IPS-NIHi7 (cell line): Measurements from ENCODE around the gene ELOVL6.
"Not testable (repeated sequence)": the region's sequence is repeated elsewhere in the genome, so short reads cannot be mapped to it uniquely, and the experiment has no call there.

Experiments
- DNase-seq: peaks from one replicate; pipeline ENCODE4 v3.0.0; 2012; ENCODE audit warnings: mixed read lengths; ENCODE audit errors: extremely low spot score

The ELOVL6 gene

DNA sequence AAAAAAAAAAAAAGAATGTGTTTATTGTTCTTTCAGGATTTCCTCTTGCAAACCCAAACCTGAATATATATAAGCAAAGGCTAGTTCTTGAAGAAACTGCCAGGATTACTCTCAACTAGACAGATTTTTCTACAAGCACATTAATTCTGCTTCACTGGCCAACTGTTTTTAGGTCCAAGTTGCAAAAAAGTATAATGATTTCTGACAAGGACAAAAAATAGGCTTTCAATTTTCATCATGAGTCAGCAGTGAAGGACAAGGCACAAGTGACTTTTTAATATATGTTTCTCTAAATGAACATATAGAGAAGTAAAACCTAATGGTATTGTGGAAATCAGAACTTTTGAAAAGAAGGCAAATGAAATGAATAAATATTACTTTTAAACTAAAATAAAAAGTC, 73.7 kb downstream of the ELOVL6 start:
- no peak for DNase-seq

DNA sequence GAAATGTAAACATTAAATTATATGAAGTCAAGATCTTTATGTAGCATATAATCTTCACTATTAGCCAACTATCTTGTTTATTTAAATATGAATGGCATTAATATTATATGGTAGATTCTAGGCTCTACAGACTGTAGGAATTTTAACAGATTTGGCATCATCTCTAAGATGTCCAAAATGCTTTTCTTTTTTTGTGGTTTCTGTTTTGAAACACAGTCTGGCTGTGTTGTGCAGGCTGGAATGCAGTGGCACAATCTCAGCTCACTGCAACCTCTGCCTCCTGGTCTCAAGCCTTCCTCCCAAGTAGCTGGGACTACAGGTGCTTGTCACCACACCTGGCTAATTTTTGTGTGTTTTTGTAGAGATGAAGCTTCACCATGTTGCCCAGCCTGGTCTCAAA, 76.2 kb downstream of the ELOVL6 start:
- DNase-seq = no peak

DNA sequence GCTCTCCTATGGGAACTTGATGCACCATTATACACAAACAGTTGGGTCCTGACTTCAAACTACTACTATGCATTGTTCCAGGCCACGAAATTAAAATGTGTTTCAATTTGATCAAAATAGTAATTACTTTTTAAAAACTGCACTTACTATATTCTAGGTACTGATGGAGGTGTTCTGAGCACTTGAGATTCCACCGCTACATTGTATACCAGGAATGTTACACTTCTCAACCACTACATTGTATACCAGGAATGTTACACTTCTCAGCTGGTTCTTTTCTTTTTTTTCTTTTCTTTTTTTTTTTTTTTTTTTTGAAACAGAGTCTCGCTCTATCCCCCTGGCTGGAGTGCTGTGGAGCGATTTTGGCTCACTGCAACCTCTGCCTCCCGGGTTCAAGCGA, 77.9 kb downstream of the ELOVL6 start:
- no peak for DNase-seq

DNA sequence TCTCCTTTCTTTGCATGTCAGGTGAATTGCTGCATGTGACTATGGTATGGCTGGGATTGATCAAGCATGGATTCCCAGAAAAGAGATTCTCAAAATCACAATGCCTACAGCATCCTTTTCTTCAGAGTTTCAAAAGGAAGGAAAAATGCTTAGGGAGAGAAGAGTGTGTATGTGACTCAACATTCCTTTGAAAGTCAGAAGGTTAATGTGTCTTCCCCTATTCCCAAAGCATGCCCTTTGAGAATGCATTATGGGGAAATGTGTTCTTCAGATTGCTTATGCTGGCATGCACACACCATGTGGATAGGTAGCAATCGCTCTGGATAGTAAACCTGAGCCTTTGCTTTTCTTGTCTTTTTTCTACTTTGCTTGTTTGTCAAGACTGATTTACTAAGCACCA, 78.5 kb downstream of the ELOVL6 start:
- no peak for DNase-seq

DNA sequence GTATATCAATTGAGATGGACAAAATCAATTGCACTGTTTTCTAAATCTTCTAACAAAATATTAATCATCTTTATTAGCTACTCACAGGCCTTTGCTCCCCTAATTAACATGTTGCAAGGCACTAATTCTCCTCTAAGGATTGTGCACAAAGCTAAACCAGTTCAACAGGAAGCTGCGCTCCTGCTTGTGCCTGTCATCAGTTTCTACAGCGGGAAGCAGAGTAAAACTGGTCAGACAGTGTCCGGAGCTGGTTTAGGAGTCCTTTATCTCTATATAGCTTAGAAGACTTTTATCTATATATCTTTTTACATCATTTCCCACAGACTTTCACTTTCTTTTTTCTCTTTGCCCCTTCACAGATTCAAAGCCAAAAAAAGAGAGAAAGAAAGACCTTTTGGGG, 79.1 kb downstream of the ELOVL6 start:
- DNase-seq = no peak

DNA sequence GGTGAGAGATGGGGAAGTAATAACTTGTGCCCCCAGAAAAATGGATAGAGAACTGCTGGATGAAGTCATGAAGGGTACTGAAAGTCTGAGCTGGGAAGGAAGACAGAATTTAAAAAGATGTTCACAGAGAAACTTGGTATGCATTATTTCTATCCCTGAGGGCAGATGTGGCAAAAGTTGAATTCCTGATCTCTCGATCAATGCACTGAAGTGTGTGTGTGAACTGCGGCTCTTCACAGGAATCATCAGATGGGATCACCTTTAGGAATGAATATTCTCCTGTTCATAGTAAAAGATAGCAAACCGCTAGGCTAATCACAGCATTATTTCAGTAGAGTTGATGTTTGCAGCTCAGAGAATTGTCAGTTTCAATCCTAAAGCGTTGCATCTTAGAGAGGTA, 86.4 kb downstream of the ELOVL6 start:
- DNase-seq = no peak

DNA sequence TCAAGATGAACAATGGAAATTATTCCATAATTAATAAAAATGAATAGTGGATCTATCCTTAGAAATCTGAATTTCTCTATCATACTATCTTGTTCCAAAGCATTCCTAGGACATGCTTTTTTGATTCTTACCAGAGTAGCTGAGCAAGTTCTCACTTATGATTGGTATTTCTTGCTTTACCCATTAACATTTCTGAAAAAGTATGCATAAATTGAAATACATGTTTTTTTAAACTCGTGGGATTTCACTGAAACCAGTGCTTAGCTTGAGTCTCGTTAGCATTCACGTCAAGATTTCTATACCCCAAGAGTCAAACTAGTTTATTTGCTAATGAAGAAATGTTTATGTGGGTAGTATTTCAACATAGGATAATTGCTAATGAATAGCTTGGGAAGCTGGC, 89.0 kb downstream of the ELOVL6 start:
- DNase-seq = no peak

DNA sequence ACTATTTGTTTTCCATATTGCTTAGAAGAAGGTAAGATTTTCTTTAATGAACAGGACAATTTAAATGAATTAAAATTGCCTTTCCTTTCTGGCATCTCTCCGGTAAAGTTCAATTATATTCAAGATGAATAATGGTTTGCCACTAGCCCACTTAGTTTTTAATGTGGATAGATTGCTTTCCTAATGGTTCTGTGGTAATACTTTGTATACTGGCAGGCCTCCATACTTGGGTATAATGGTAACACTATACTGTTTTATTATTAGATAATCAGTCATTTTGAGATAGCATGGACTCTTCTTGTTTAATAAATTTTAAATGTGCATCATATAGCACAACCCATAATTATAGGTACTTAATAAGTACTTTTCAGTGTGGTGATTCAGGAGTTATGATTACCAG, 89.5 kb downstream of the ELOVL6 start:
- DNase-seq = no peak

DNA sequence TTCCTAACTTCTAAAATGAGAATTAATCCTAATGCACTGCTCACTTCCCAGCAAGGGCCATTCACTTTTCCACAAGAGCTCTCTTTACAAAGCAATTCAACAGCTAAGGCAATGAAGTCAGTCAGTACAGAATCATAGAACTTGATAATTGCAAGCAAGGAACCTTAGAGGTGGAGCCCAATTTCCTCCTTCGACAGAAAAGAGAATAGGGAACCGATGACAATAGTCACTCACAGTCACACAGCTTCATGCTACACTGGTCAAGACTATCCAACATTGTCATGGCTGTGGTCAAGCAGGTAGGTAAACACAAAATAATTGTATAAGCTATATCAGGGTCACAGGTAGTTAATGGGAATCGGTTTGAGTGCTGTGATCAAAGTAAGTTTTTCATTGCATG, 90.0 kb downstream of the ELOVL6 start:
- no peak for DNase-seq

DNA sequence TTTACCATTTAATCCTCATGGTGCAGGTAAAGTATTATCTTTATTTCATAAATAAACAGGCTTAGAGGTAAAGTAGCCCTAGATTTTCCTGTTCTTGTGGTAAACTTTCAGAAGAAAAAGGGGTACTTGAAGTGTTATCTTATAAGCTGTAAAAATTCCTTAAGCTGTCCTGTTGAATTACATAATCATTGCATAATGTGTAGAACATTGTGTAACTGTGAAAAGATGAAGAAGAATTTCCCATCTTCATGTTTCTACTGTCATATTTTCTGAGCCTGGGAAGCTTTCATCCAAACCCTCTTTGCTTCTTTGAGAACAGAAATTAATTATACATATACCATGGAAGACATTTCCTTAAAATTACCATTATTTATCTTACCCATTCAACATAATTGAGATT, 90.5 kb downstream of the ELOVL6 start:
- DNase-seq = no peak

DNA sequence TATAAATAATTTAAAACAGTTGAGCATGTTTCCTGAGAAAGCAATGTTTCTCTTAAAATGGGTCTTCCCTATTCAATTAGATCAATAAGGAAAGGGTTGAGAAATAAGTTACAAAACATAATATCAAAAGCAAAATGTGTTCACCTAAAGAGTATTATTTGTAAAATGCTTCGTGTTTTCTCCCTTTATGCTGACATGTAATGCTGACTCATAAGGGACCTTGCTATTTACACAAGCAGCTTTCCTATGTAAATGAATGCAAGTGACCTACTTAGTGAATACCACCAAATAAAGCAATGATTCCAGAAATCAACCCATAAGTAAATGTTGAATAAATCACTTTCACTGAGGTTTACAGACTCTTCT, 91.5 kb downstream of the ELOVL6 start:
- no peak for DNase-seq

DNA sequence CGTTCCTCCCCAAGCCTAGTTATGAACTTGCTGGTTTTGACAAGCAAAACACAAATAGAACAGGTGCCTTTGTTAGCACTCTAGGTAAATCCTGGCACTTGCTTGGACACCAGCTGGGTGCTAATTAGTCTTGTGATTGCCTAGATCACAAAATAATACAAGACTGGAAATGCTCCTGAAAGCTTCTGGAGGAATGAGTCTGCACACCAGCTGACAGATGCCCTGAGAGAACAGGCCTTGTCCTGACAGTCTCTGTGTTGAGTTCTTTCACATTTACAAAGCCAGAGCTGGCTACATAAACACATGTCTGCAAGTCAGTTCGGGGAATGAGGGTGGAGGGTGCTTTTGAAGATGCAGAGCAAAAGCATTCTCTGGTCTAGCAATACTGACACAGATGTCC, 93.8 kb downstream of the ELOVL6 start:
- peak; percentile 13 for DNase-seq

DNA sequence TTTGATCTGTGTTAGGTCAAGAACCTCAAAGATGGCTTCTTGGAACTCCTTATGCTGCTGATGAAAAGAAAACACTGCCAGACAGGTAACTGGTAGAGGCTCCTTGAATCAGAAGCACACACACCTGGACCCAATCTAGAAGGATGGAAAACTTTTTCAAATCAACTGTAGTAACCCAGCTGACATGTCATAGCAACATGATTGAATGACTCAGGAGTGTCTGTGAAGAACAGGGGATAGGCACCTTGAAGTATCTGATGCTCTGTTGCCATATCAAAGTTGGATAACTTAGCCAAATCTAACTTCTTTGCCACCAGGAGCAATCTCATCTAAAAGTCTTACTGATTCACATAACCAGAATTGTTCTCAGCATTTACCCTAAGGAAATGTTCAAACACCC, 98.8 kb downstream of the ELOVL6 start:
- DNase-seq = no peak

DNA sequence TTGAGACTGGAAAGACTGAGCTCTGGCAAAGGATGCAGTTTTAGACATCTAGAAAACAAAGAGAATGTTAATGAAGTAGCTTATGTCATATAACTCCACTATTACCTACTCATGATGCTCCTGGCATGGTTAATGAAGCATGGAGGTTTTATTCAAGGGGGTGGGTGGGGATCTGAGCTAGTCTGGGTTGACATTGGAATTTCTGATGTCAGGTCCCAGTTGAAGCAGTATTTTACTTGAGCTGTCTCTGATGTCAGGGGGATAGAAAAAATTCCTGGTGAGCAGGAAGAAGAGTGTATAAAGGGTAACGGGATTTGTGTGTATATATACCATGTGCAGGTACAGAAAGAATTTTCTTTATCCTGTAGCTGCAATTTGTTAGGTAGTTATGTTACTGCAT, 102.0 kb downstream of the ELOVL6 start:
- no peak for DNase-seq

DNA sequence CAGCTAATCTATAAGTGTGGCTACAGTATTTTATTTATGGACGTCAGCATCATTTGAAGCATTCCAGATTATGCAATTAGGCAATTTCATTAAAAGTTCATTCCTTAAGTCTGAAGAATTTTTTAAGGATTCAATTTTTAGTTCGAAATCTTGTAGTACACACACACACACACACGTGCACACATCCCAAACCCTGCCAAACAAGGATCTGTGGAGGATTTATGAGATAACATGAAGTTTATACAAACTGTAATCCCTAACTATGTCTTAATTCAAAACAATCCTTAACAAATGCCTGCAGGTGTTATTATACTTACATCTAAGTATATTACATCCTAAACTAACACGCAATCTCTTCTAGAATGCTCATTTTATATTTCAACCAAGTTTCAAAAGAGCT, 105.8 kb downstream of the ELOVL6 start:
- no peak for DNase-seq

DNA sequence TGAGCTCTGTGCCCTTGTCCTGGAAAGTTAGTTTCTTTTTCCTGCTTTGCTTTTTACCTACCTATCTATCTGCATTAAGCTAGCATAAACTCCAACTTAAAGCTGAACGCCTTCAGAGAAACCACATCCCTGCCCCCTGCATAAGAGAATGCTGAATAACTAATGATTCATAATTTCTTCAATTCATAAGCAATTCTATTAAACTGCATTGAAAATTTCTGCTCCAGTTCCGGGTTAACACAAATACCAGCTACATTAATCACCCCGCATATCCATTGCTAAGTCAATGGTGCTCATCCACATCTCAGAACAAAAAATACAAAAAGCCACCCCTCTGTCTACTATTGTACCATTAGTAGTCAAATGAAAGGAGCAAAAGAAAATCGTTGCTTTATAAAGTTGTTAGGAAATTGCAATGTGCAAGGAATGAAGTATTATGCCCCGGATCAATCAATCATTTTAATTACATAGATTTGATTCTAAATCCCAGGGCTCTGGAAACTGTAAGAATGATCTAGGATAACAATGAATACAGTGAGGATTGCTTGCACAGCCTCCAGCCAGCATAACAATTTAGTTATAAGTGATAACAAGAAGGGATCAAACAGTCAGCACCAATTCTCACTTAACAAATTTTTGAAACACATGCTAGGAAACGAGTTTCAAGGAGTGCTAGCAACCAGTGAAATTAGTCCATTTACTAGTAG, 106.8 kb downstream of the ELOVL6 start:
- DNase-seq = no peak

DNA sequence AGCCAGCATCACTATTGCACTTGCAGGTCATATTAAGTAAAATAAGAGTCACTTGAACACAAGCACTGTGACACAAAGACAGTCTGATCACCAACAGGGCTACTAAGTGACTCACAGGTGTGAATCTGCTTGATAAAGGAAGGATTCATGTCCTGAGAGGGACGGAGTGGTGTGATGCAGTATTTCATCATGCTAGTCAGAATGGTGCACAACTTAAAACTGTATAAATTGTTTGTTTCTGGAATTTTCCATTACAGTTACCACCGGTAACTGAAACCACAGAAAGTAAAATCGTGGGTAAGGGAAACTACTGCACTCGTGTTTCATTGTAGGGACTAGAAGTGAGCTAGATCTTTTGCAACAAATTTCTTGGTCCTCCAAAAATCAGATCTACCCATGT, 109.7 kb downstream of the ELOVL6 start:
- DNase-seq = no peak

DNA sequence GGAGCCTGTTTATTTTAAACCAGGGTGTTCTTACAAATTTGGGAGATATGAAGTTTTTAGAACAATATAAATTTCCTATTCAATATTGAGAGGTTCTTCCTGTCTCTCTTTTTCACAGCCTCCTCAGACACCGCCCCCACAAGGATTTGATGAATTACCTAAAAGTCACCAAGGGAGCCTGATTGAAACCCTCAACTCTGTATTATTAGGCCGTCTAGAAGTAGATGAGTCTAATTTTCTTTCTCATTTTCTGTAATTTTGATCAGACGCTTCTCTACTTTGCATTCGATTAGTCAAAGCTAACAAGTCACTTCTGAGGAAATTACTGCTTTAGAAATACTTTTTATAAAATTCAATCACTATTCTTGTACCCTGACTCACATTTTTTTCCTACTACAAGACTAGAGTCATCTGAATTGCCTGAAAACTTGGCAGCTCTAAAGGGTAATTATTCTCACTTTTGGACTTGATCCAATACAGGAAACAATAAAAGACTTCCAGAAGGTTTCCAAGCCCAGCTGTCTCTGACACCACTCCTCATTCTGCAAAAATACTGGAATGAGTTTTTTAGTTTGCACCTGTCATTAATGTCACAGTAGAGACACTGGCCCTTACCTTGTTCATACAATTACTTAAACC, 111.2 kb downstream of the ELOVL6 start:
- no peak for DNase-seq

DNA sequence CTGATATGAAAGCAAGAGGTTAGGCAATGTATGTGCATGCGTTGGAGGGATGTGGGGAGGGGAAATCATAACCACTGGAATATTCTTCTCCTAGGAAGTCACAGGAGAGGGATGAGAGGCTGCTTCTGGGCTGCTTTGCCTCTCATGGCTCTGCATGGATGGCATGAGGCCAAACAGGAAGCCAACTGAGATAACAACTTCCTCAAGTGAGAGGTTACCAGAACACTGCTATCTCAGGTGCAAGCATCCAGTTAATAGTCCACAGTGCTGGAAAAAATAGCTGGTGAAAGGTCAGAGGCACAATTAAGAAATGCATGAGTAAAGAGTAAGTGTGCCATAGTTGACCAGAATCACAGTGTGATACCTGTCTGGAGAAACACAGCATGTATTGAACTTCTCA, 113.3 kb downstream of the ELOVL6 start:
- DNase-seq = no peak

DNA sequence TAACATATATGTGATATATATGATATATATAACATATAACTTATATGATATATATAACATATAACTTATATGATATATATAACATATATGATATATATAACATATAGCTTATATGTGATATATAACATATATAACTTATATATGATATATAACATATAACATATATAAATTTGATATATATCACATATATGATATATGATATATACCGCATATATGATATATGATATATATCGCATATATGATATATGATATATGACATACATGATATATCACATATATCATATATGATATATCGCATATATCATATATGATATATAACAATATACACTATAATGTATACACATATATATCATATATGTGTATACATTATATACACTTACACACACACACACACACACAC, 114.3 kb downstream of the ELOVL6 start:
- DNase-seq = no peak

DNA sequence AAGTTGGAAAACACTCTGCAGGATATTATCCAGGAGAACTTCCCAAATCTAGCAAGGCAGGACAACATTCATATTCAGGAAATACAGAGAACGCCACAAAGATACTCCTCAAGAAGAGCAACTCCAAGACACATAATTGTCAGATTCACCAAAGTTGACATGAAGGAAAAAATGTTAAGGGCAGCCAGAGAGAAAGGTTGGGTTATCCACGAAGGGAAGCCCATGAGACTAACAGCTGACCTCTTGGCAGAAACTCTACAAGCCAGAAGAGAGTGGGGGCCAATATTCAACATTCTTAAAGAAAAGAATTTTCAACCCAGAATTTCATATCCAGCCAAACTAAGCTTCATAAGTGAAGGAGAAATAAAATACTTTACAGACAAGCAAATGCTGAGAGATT, 120.3 kb downstream of the ELOVL6 start:
- DNase-seq = not testable (repeated sequence)

DNA sequence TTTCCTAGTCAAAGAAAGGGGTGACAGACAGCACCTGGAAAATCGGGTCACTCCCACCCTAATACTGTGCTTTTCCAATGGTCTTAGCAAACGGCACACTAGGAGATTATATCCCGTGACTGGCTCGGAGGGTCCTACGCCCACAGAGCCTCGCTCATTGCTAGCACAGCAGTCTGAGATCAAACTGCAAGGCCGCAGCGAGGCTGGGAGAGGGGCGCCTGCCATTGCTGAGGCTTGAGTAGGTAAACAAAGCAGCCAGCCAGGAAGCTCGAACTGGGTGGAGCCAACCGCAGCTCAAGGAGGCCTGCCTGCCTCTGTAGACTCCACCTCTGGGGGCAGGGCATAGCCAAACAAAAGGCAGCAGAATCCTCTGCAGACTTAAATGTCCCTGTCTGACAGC, 121.6 kb downstream of the ELOVL6 start:
- not testable (repeated sequence) for DNase-seq

DNA sequence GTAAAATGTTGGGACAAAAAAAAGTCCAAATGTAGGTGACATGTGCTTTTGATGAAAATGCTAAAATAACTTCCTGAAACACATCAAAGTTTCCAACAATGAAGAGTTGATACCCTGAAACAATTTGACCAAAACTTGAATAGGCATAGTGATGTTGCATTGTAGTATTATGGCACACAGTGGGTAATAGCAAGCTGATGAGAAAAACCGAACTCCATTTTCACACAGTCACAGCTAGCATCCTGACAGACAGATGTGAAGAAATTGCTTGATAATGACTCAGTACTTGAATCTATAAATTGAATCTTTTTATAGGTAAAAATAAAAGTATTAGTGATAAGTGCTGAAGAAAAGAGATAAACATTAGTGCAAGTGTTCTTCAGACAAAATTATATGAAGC, 122.5 kb downstream of the ELOVL6 start:
- DNase-seq = no peak
